Stimulated activated naive B cell treated with anti-CD40 and anti-IgM and Interleukin-4, amounts not matched to agents 10 μg/mL and 1 μg/mL and 100 μg/mL, for 72 hours (primary cell): ENCODE data around the gene DEGS1.

ENCODE experiments used
- ATAC-seq, 2 donors: fragments of 150-1000 bp; cut with Tn5 transposase; replicated peaks; 2 replicates each; pipeline ENCODE4 v1.10.0; 2021; ENCODE audit warnings: moderate library complexity in 1 of 2
- DNase-seq: peaks from one replicate; pipeline ENCODE4 v3.0.0; 2021
- H3K27ac Mint-ChIP-seq: one replicate; pipeline ENCODE4 v1.8.0; 2022; ENCODE audit warnings: mild to moderate bottlenecking, mixed read lengths
- H3K27me3 Mint-ChIP-seq, 2 donors: one replicate each; pipeline ENCODE4 v1.8.0; 2022; ENCODE audit warnings: mixed read lengths in 2 of 2
- H3K36me3 Mint-ChIP-seq, 2 donors: one replicate each; pipeline ENCODE4 v1.8.0; 2022; ENCODE audit warnings: mixed read lengths in 2 of 2, mild to moderate bottlenecking in 1 of 2
- H3K4me1 Mint-ChIP-seq, 2 donors: one replicate each; pipeline ENCODE4 v1.8.0; 2022; ENCODE audit warnings: mixed read lengths in 2 of 2, mild to moderate bottlenecking in 1 of 2
- H3K4me3 Mint-ChIP-seq, 2 donors: one replicate each; pipeline ENCODE4 v1.8.0; 2022; ENCODE audit warnings: mild to moderate bottlenecking in 2 of 2, mixed read lengths in 2 of 2, moderate library complexity in 1 of 2
- H3K9me3 Mint-ChIP-seq, 2 donors: one replicate each; pipeline ENCODE4 v1.8.0; 2022; ENCODE audit warnings: mixed read lengths in 2 of 2, mild to moderate bottlenecking in 1 of 2

The DEGS1 gene

DNA sequence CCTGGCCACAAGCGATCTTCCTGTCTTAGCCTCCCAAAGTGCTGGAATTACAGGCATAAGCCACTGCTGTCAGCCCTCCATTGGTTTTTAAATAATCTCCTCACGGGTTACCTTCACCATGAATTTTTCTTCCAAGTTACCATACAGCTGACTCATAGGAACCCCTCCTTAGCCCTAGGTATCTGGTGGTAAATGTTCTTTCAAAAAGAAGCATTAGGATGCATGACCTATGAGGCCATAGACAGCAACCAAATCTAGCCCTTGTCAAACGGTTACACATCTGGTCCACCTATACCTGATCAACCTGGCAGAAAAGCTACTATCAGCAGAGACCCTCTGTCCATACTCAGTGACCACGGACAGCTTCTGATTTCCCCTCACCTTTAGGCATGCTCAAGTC lies 12.7 kb upstream of the DEGS1 start:
- Mint-ChIP-seq H3K4me3 (peak overlapping the region in 1 of 2 donors; percentile 14), H3K9me3 (peaks cover 3 to 4% of the 10 kb centered on the region in 2 donors), H3K36me3 (peaks cover 4 to 7% of the 10 kb centered on the region in 2 donors), H3K27me3 (no peaks in the 10 kb centered on the region), H3K4me1 (peaks cover 25 to 41% of the 10 kb centered on the region in 2 donors), H3K27ac (peak overlapping the region; percentile 44)
- DNase-seq (no peak), ATAC-seq (no peak)

DNA sequence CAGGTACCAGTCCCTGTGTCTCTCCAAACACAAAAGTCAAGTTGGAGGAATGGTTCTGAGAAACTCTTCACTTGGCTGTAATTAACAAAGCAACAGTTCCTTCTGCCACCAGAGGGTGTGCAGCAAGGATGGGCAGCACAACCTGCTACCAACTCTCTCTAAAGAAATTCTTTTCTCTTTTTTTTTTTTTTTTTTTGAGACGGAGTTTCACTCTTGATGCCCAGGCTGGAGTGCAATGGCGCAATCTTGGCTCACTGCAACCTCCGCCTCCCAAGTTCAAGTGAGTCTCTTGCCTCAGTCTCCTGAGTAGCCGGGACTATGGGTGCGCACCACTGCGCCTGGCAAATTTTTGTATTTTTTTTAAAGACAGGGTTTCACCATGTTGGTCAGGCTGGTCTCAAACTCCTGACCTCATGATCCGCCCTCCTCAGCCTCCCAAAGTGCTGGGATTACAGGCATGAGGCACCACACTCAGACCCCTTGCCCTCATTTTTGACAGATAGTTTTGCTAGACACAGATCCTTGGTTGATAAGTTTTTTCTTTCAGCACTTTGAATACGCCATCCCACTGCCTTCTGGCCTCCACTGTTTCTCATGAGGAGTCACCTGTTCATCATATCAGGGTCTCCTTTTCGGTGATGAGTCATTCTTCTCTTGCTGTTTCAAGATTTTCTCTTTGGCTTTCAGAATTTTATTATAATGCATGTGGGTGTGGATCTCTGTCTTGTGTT lies 12.1 kb upstream of the DEGS1 start:
- ATAC-seq: no peak
- DNase-seq: no peak

DNA sequence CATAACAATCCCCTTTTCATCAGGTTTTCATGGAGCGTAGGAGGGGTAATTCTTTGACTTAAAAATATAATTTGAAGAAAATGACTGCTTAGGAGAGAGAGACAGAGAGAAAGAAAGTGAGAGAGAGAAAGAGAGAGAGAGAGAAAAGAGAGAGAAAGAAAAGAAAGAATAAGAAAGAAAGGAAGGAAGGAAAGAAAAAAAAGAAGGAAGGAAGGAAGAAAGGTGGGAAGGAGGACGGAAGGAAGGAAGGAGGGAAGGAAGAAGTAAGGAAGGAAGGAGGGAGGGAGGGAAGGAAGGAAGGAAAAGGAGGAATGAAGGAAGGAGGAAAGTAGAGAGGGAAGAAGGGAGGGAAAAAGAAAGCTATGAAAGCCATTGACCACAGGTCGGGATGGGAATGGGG lies 10.8 kb upstream of the DEGS1 start:
- DNase-seq: no peak
- Mint-ChIP-seq H3K27me3 (no peaks in the 10 kb centered on the region), H3K9me3 (peaks cover 3 to 4% of the 10 kb centered on the region in 2 donors), H3K4me3 (no peak overlapping the region), H3K27ac (no peak overlapping the region), H3K4me1 (peaks cover 30 to 45% of the 10 kb centered on the region in 2 donors), H3K36me3 (peaks cover 4 to 7% of the 10 kb centered on the region in 2 donors)
- no peak for ATAC-seq

More for the DNA sequence above, 12.1 kb upstream of the DEGS1 start:
- peaks cover 4 to 7% of the 10 kb centered on the region in 2 donors for H3K36me3 Mint-ChIP-seq
- peak overlapping the region; percentile 44 for H3K27ac Mint-ChIP-seq
- no peaks in the 10 kb centered on the region for H3K27me3 Mint-ChIP-seq
- peaks cover 3 to 4% of the 10 kb centered on the region in 2 donors for H3K9me3 Mint-ChIP-seq
- H3K4me1 Mint-ChIP-seq: peaks cover 29 to 47% of the 10 kb centered on the region in 2 donors
- peak overlapping the region in 1 of 2 donors; percentile 14 for H3K4me3 Mint-ChIP-seq

DNA sequence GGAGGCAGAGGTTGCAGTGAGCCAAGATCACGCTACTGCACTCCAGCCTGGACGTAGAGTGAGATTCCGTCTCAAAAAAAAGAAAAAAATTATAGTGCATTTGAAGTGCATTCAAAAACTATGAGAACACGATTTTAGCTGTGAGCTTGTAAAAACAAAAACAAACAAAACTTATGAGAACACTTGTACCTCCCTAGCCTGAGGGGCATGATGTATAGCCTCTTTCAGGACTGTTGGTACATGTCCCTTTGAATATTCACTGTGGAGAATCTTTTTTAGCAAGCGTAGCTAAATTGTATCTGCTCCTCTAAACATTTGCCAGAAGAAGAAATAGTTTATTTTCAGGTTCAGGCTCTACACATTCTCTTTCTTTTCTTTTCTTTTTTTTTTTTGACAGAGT lies 9.5 kb upstream of the DEGS1 start:
- ATAC-seq (no peak), DNase-seq (no peak)
- Mint-ChIP-seq H3K4me1 (peaks cover 30 to 45% of the 10 kb centered on the region in 2 donors), H3K4me3 (no peak overlapping the region), H3K27ac (no peak overlapping the region), H3K9me3 (peaks cover 3 to 4% of the 10 kb centered on the region in 2 donors), H3K27me3 (no peaks in the 10 kb centered on the region), H3K36me3 (peaks cover 4 to 7% of the 10 kb centered on the region in 2 donors)

DNA sequence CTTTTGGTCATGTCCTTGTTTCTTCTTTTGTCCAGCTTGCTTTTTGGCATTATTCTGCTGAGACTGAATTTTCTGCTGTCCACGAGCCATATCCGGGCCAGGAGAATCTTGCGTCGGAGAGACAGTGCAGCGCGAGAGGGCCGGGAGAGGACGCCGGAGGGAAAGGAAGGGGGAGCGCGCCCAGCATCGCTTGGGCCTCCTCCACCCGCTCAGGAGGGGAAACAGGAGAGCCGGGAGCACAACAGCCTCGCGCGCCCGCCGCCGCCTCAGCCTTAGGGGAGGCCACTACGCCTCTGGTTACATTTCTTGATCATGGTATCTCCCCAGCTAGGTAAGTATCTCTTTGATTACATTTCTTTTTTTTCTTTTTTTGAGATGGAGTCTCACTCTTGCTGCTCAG lies 7.4 kb upstream of the DEGS1 start:
- no peaks in the 10 kb centered on the region for H3K27me3 Mint-ChIP-seq
- H3K36me3 Mint-ChIP-seq: peaks cover 4 to 7% of the 10 kb centered on the region in 2 donors
- peaks cover 12 to 24% of the 10 kb centered on the region in 2 donors for H3K4me1 Mint-ChIP-seq
- DNase-seq (no peak), ATAC-seq (peak; percentile 44 to 56)
- peak overlapping the region; percentile 52 to 71 for H3K4me3 Mint-ChIP-seq
- peaks cover 3 to 4% of the 10 kb centered on the region in 2 donors for H3K9me3 Mint-ChIP-seq
- H3K27ac Mint-ChIP-seq: no peak overlapping the region

DNA sequence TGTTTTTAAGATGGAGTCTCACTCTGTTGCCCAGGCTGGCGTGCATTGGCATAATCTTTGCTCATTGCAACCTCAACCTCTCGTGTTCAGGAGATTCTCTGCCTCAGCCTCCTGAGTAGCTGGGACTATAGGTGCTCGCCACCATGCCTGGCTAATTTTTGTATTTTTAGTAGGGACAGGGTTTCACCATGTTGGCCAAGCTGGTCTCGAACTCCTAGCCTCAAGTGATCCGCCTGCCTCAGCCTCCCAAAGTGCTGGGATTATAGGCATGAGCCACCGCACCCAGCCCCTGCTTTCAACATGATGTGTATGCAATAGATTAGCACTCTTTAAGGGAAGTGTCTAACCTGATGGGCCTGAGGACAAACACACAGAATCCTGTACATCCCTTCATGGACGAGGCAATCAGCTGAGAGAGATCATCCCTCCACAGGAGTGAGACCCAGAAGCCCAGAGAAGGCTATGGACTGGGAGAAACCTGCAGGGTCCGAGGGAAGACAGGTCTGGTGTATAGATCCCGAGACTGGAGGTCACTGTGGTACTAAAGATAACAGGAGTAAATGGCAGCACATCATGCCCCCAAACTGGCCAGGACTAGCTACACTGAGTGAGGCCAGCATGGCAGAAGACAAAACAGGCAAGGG lies 5.6 kb upstream of the DEGS1 start:
- DNase-seq (no peak), ATAC-seq (no peak)
- Mint-ChIP-seq H3K4me1 (peaks cover 17 to 24% of the 10 kb centered on the region in 2 donors), H3K9me3 (no peaks in the 10 kb centered on the region), H3K27ac (no peak overlapping the region), H3K36me3 (no peaks in the 10 kb centered on the region), H3K4me3 (no peak overlapping the region), H3K27me3 (no peaks in the 10 kb centered on the region)

DNA sequence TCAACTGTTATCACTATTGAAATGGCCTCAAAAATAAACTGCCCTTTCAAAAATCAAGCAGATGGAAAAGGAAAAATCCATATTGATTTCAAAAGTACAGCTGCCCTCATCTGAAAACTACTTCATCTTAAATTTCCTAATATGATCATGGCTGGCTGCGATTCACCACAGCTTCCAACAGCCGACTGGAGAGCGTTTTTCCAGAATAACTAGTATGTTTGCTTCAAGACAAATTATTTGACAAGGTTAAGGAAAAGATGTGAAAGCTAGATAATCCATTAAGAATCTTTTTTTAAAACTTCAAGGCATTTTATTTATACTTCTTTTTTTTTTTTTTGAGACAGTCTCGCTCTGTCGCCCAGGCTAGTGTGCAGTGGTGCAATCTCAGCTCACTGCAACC lies 4.1 kb upstream of the DEGS1 start:
- Mint-ChIP-seq H3K36me3 (no peaks in the 10 kb centered on the region), H3K27ac (no peak overlapping the region), H3K4me1 (peaks cover 18 to 30% of the 10 kb centered on the region in 2 donors), H3K4me3 (no peak overlapping the region), H3K9me3 (no peaks in the 10 kb centered on the region), H3K27me3 (no peaks in the 10 kb centered on the region)
- no peak for DNase-seq
- ATAC-seq: no peak

DNA sequence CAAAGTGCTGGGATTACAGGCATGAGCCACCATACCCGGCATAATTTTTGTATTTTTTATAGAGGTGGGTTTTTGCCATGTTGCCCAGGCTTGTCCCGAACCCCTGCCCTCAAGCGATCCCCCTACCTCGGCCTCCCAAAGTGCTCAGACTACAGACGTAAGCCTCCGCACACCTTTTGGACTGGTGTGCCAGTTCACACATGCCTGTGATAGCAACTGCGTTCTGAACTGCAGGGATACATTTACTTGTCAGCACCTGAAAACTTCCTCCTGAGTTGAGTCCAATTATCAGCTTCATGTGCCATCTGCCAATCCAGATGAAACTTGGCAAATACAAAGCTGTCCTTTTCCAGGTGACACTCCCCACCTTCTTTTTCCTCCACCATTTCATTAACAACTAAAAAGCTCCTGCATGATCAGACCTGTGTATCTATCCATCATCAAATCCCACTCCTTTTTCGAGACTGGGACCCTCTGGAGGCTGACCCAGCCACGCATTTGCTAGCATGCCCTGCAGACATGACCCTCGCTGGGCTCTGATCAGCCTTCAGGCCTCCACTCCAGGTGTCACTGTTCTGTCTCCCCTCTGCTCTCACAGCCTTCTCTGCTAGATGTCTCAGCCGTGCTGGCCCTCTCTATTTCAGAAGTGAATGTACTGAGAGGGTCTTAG lies 2.1 kb upstream of the DEGS1 start:
- peaks cover 23 to 43% of the 10 kb centered on the region in 2 donors for H3K4me1 Mint-ChIP-seq
- DNase-seq (no peak), ATAC-seq (no peak)
- peaks cover 7 to 13% of the 10 kb centered on the region in 2 donors for H3K36me3 Mint-ChIP-seq
- H3K27ac Mint-ChIP-seq: peak overlapping the region; percentile 25
- no peaks in the 10 kb centered on the region for H3K27me3 Mint-ChIP-seq
- H3K4me3 Mint-ChIP-seq: no peak overlapping the region
- H3K9me3 Mint-ChIP-seq: no peaks in the 10 kb centered on the region

DNA sequence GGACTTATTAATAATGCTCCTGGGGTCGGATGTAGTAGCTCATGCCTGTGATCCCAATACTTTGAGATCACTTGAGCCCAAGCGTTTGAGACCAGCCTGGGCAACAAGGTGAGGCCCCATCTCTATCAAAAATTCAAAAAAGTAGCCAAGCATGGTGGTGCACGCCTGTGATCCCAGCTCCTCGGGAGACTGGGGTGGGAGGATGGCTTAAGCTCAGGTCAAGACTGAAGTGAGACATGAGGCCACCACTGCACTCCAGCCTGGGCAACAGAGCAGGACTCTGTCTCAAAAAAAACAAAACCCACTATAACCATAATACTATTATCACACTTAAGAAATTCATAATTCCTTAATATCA lies 1.6 kb upstream of the DEGS1 start:
- ATAC-seq (no peak), DNase-seq (no peak)
- Mint-ChIP-seq H3K4me1 (peaks cover 26 to 46% of the 10 kb centered on the region in 2 donors), H3K9me3 (no peaks in the 10 kb centered on the region), H3K27ac (no peak overlapping the region), H3K36me3 (peaks cover 12 to 18% of the 10 kb centered on the region in 2 donors), H3K4me3 (no peak overlapping the region), H3K27me3 (no peaks in the 10 kb centered on the region)

DNA sequence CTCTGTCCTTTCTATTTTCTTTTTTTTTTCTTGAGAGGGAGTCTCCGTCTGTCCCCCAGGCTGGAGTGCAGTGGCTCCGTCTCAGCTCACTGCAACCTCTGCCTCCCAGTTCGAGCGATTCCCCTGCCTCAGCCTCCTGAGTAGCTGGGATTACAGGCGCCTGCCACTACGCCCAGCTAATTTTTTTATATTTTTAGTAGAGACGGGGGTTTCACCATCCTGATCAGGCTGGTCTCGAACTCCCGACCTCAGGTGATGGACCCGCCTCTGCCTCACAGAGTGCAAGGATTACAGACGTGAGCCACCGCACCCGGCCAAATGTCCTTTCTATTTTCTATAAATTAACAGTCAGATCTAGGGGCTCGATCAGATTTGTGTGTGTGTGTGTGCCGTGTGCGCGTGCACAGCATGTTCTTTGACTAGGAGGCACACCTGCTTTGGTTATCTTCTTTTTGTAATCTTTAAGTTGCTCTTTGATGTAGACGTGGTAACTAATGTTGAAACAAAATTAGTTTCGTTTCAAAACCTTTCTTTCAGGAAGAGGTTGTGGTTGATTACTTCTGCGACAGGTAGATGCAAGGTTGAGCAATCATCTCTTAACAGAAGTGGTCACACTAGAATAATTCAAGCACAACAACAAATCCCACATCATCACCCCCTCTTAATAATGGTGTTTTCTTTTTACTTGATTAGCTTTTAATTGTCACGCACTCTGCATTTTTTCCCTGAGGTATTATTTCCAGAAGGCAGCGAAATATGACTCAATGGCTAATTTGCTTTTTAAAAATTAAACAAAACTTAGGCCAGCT lies 779 bp upstream of the DEGS1 start:
- peak; percentile 15 for DNase-seq
- Mint-ChIP-seq H3K9me3 (no peaks in the 10 kb centered on the region), H3K27me3 (no peaks in the 10 kb centered on the region), H3K4me1 (peaks cover 26 to 54% of the 10 kb centered on the region in 2 donors), H3K4me3 (peak overlapping the region; percentile 86 to 87), H3K27ac (peak overlapping the region; percentile 97), H3K36me3 (peaks cover 15 to 25% of the 10 kb centered on the region in 2 donors)
- ATAC-seq: peak; percentile 39 to 42

DNA sequence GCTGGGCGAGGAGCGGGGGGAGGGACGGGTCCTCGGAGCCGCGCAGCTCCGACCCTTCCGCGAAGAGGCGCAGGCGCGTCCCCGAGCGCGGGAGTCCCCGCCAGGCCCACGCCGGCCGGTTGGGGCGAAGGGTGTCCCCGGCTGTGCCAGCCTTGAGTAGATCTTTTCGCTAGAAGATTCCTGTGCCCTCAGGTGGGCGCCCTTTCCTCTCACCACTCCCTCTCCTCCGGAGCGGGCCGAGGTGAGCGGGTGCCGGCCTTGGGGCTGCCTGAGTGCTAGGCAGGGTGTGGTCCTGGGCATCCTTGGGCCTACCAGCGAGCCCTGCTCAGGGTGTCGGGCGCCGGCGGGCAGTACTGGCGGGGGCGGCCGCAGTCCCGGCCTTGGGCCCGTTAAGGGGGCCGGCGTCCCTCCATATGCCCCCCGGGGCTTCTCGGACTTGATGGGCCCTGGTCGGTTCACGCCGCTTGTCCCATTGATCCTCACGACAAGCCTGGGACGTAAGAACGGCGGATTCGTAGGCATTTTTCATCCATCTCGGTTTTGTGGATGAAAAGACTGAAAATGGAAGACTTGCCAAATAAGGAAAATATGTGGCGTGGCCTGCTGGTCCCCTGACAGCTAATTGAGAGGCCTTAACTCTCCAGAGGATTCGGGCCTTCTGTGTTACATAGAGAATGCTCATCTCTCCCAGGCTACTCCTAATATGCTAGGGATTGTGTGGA lies 712 bp downstream of the DEGS1 start:
- DNase-seq: peak; percentile 74
- H3K9me3 Mint-ChIP-seq: no peaks in the 10 kb centered on the region
- H3K36me3 Mint-ChIP-seq: peaks cover 21 to 30% of the 10 kb centered on the region in 2 donors
- no peaks in the 10 kb centered on the region for H3K27me3 Mint-ChIP-seq
- H3K4me1 Mint-ChIP-seq: peaks cover 30 to 59% of the 10 kb centered on the region in 2 donors
- peak overlapping the region; percentile 87 to 91 for H3K4me3 Mint-ChIP-seq
- peak; percentile 66 to 68 for ATAC-seq
- peak overlapping the region; percentile 96 for H3K27ac Mint-ChIP-seq

DNA sequence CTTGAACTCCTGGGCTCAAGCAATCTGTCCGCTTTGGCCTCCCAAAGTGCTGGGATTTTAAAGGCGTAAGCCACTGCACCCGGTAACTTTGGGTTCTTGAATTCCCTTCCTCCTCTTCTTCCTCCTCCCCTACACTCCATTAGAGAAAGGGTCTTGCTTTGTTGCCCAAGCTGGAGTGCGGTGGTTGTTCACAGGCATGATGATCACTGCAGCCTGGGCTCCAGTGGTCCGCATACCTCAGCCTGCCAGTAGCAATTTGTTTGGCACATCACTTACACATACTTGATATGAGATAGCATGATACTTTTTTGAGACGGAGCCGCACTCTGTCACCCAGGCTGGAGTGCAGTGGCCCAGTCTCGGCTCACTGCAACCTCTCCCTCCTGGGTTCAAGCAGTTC lies 2.2 kb downstream of the DEGS1 start:
- Mint-ChIP-seq H3K36me3 (peaks cover 24 to 35% of the 10 kb centered on the region in 2 donors), H3K9me3 (no peaks in the 10 kb centered on the region), H3K4me3 (peak overlapping the region; percentile 87 to 91), H3K27ac (peak overlapping the region; percentile 96), H3K27me3 (no peaks in the 10 kb centered on the region), H3K4me1 (peaks cover 32 to 60% of the 10 kb centered on the region in 2 donors)
- no peak for ATAC-seq
- no peak for DNase-seq

DNA sequence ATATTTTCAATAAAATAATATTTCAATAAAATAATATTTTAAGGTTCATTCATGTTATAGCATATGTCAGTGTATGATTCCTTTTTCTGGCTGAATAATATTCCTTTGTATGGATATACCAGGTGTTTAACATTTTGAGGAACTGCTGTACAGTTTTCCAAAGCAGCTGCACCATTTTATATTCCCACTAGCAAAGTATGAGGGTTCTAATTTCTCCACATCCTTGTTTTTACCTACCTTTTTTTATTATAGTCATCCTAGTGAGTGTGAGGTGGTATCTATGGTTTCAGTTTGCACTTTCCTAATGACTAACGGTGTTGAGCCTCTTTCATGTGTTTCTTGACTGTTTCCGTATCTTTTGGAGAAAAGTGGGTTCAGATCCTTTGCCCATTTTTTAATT lies 5.2 kb downstream of the DEGS1 start:
- Mint-ChIP-seq H3K9me3 (no peaks in the 10 kb centered on the region), H3K27me3 (no peaks in the 10 kb centered on the region), H3K27ac (peak overlapping the region; percentile 7), H3K4me3 (no peak overlapping the region), H3K36me3 (peaks cover 25 to 44% of the 10 kb centered on the region in 2 donors), H3K4me1 (peaks cover 22 to 47% of the 10 kb centered on the region in 2 donors)
- no peak for DNase-seq
- no peak for ATAC-seq
